Measurements from ENCODE around the gene NTN1. TPM values are rescaled to one million over a fixed set of nuclear protein-coding genes. Genes with fewer than 3 reads are reported as not detected.

The NTN1 gene
- total RNA-seq, 4 donors from 2014 or later, result 3.6 to 20.6 (median 7.2) TPM

- H3K9me3 ChIP-seq, result no peaks in the 10 kb centered on the region
- no peak overlapping the region for H3K4me3 ChIP-seq
- H3K36me3 ChIP-seq, result no peaks in the 10 kb centered on the region
- DNase-seq, result no peak
- WGBS, 2 donors (ENCODE audit: low coverage in 1 of 2), result 88% methylated on average over 31 of the region's 32 CpGs; no CpG with 5 or more reads in 1 of the 2 donors
- intact Hi-C loops (cut with DNase I; ENCODE audit: low total_unique reads) (no loop called here), in situ Hi-C loops (cut with MboI; ENCODE audit: low pct_ligation_motif_present in 1 of 4, low pct_unique_long_range_greater_than_20kb in 1 of 4, low sequenced_read_pairs in 3 of 4) (no loop called here)
- no peaks in the 10 kb centered on the region for H3K27me3 ChIP-seq
- H3K27ac ChIP-seq, result no peak overlapping the region
- TF ChIP-seq EP300 (IDR thresholded peaks at IDR 0.05; ENCODE audit: low read depth), result no peak
- TF ChIP-seq CTCF (IDR thresholded peaks at IDR 0.05), result no peak
- no peak for TF ChIP-seq POLR2AphosphoS5 (IDR thresholded peaks at IDR 0.05)
- peaks cover 0 to 6% (median 2%) of the 10 kb centered on the region in 4 donors for H3K4me1 ChIP-seq
Measured at GRCh38 chr17:9225305-9226101, 204.2 kb downstream of the NTN1 start.

GRCh38 chr17:9226130-9226793 lies 205.0 kb downstream of the NTN1 start:
- no peaks in the 10 kb centered on the region for H3K36me3 ChIP-seq
- no peak overlapping the region for H3K4me3 ChIP-seq
- H3K4me1 ChIP-seq, result peaks cover 0 to 6% (median 2%) of the 10 kb centered on the region in 4 donors
- no peaks in the 10 kb centered on the region for H3K9me3 ChIP-seq
- in situ Hi-C loops (cut with MboI; ENCODE audit: low pct_ligation_motif_present in 1 of 4, low pct_unique_long_range_greater_than_20kb in 1 of 4, low sequenced_read_pairs in 3 of 4) (no loop called here), intact Hi-C loops (cut with DNase I; ENCODE audit: low total_unique reads) (no loop called here)
- no peak overlapping the region for H3K27ac ChIP-seq
- H3K27me3 ChIP-seq, result no peaks in the 10 kb centered on the region
- TF ChIP-seq POLR2AphosphoS5 (IDR thresholded peaks at IDR 0.05), result no peak
- TF ChIP-seq EP300 (IDR thresholded peaks at IDR 0.05; ENCODE audit: low read depth), result no peak
- no peak for TF ChIP-seq POLR2A (IDR thresholded peaks at IDR 0.05)
- no peak for TF ChIP-seq CTCF (IDR thresholded peaks at IDR 0.05)
- no peak for DNase-seq
- WGBS, 2 donors (ENCODE audit: low coverage in 1 of 2), result 76% methylated on average over 29 of the region's 34 CpGs; no CpG with 5 or more reads in 1 of the 2 donors

- intact Hi-C loops (cut with DNase I; ENCODE audit: low total_unique reads) (no loop called here), in situ Hi-C loops (cut with MboI; ENCODE audit: low pct_ligation_motif_present in 1 of 4, low pct_unique_long_range_greater_than_20kb in 1 of 4, low sequenced_read_pairs in 3 of 4) (no loop called here)
- Histone ChIP-seq H3K4me3 (no peak overlapping the region), H3K27me3 (no peaks in the 10 kb centered on the region), H3K27ac (no peak overlapping the region), H3K4me1 (peaks cover 0 to 6% (median 2%) of the 10 kb centered on the region in 4 donors), H3K36me3 (no peaks in the 10 kb centered on the region), H3K9me3 (no peaks in the 10 kb centered on the region)
- 61% methylated on average over 14 of the region's 14 CpGs; no CpG with 5 or more reads in 1 of the 2 donors for WGBS, 2 donors (ENCODE audit: low coverage in 1 of 2)
- DNase-seq, result no peak
- no peak for TF ChIP-seq CTCF (IDR thresholded peaks at IDR 0.05)
- no peak for TF ChIP-seq EP300 (IDR thresholded peaks at IDR 0.05; ENCODE audit: low read depth)
- TF ChIP-seq POLR2AphosphoS5 (IDR thresholded peaks at IDR 0.05), result no peak
Measured at GRCh38 chr17:9226794-9227135, 205.5 kb downstream of the NTN1 start.

GRCh38 chr17:9227819-9228407 lies 206.6 kb downstream of the NTN1 start:
- no peaks in the 10 kb centered on the region for H3K9me3 ChIP-seq
- H3K36me3 ChIP-seq, result no peaks in the 10 kb centered on the region
- H3K4me1 ChIP-seq, result peaks cover 0 to 6% (median 2%) of the 10 kb centered on the region in 4 donors
- 86 to 98% methylated on average over 6 to 13 of the region's 13 CpGs for WGBS, 2 donors (ENCODE audit: low coverage in 1 of 2)
- in situ Hi-C loops (cut with MboI; ENCODE audit: low pct_ligation_motif_present in 1 of 4, low pct_unique_long_range_greater_than_20kb in 1 of 4, low sequenced_read_pairs in 3 of 4), result no loop called here
- H3K27me3 ChIP-seq, result no peaks in the 10 kb centered on the region
- no peak for DNase-seq
- H3K4me3 ChIP-seq, result no peak overlapping the region
- TF ChIP-seq POLR2A (IDR thresholded peaks at IDR 0.05) (no peak), POLR2AphosphoS5 (IDR thresholded peaks at IDR 0.05) (no peak), CTCF (IDR thresholded peaks at IDR 0.05) (no peak), EP300 (IDR thresholded peaks at IDR 0.05; ENCODE audit: low read depth) (no peak)
- peak overlapping the region; percentile 7 to 58 (median 45) for H3K27ac ChIP-seq
- intact Hi-C loops (cut with DNase I; ENCODE audit: low total_unique reads), result no loop called here
